K562 (cell line): ENCODE data around the gene WDFY2. TPM values are rescaled to one million over a fixed set of nuclear protein-coding genes. Genes with fewer than 3 reads are reported as not detected.

Experiments used
- E2F3 ChIP-seq: fragments of 250-450 bp; sonication (Bioruptor Pico); IDR thresholded peaks from 2 replicates; pipeline ENCODE4 v1.4.0; 2020; ENCODE audit warnings: mild to moderate bottlenecking
- ETV6 ChIP-seq, 3 experiments: fragments of 150-350 bp in 1 of 3; sonication (generic) in 1 of 3; formaldehyde crosslinking in 1 of 3; IDR thresholded peaks; 2 replicates each; pipeline versions ENCODE4 v1.6.1 to v1.8.0; 2014 to 2022; ENCODE audit warnings: borderline replicate concordance in 2 of 3, low read depth in 2 of 3, antibody characterized with exemption in 1 of 3, low read length in 1 of 3, mild to moderate bottlenecking in 1 of 3, missing genetic modification reagents in 1 of 3
- FOXP1 ChIP-seq: sonication (generic); formaldehyde crosslinking; IDR thresholded peaks from 2 replicates; pipeline ENCODE4 v1.8.0; 2022; ENCODE audit warnings: mild to moderate bottlenecking, missing genetic modification reagents
- NEUROD1 ChIP-seq: fragments of 150-350 bp; IDR thresholded peaks from 2 replicates; pipeline ENCODE4 v1.6.1; 2014; ENCODE audit warnings: borderline replicate concordance, low read length, low read depth; ENCODE audit not compliant: partially characterized antibody
- POLR2A ChIP-seq: fragments of 450-650 bp; conservative IDR thresholded peaks from 2 replicates; pipeline ENCODE4 v1.6.1; 2016
- POLR2AphosphoS2 ChIP-seq: IDR thresholded peaks from 2 replicates; pipeline ENCODE4 v1.6.1; 2012; ENCODE audit warnings: low read length, improper control_type of control experiment
- POLR2H ChIP-seq: IDR thresholded peaks from 2 replicates; pipeline ENCODE4 v1.6.1; 2016; ENCODE audit warnings: missing genetic modification characterization, low read depth, mild to moderate bottlenecking, control low read depth, missing compliant biosample characterization, moderate library complexity
- RB1 ChIP-seq: fragments of 450-650 bp; IDR thresholded peaks from 2 replicates; pipeline ENCODE4 v1.6.1; 2017; ENCODE audit warnings: low read depth, mild to moderate bottlenecking
- TEAD1 ChIP-seq, 2 experiments: fragments of 450-650 bp in 1 of 2; sonication (generic) in 1 of 2; formaldehyde crosslinking; IDR thresholded peaks; 2 replicates each; pipeline versions ENCODE4 v1.4.0 to v1.8.0; 2020 to 2022; ENCODE audit warnings: mild to moderate bottlenecking in 2 of 2, missing genetic modification reagents in 1 of 2
- TRIM24 ChIP-seq, 2 experiments: fragments of 450-650 bp; IDR thresholded peaks; 2 replicates each; pipeline ENCODE4 v1.6.1; 2016
- XRCC4 ChIP-seq: IDR thresholded peaks from one replicate; pipeline ENCODE4 v1.6.1; 2011; ENCODE audit not compliant: insufficient read depth, insufficient read length; ENCODE audit errors: extremely low read depth
- ZBTB33 ChIP-seq: sonication (generic); formaldehyde crosslinking; IDR thresholded peaks from 2 replicates; pipeline ENCODE4 v1.8.1; 2023; ENCODE audit warnings: mild to moderate bottlenecking, missing genetic modification reagents
- ZNF445 ChIP-seq: fragments of 250-450 bp; sonication (Bioruptor Pico); IDR thresholded peaks from 2 replicates; pipeline ENCODE4 v1.4.0; 2020; ENCODE audit warnings: low read depth, mild to moderate bottlenecking, moderate library complexity
- polyA plus RNA-seq, 8 experiments: library from polyadenylated mRNA; depleted of rRNA in 4 of 8; stranded (reverse) in 5 of 8; unstranded in 3 of 8; fragments of >200 nt; fragmentation: Nextera tagmentation in 2 of 8; fragmentation: Illumina TruSeq in 1 of 8; extraction: Ambion mirVana in 2 of 8; extraction: Trizol in 1 of 8; gene quantifications; 2 replicates each; pipeline versions ENCODE4 v1.2.1 to v1.2.3, GENCODE V29; 2011 to 2014; ENCODE audit warnings: inconsistent platforms in 1 of 8, missing spikeins in 1 of 8
- total RNA-seq, 7 experiments: library from RNA; depleted of rRNA in 6 of 7; stranded (reverse); fragments of >200 nt in 6 of 7; fragmentation: Illumina TruSeq in 2 of 7; extraction: Trizol in 2 of 7; gene quantifications; 2 replicates each; pipeline versions ENCODE4 v1.2.1 to v1.2.3, GENCODE V29; 2011 to 2021; ENCODE audit warnings: low replicate concordance in 1 of 7
- TF ChIP-seq, protein P1 (sequence below): fragments of 450-650 bp; IDR thresholded peaks from 2 replicates; pipeline ENCODE4 v1.6.1; 2014; ENCODE audit warnings: low read depth, mild to moderate bottlenecking, moderate library complexity, borderline replicate concordance
- TF ChIP-seq, protein P2 (sequence below): fragments of 450-650 bp; IDR thresholded peaks from 2 replicates; pipeline ENCODE4 v1.6.1; 2016
- TF ChIP-seq, protein P3 (sequence below), 2 experiments: fragments of 200-800 bp in 1 of 2; sonication (Bioruptor generic) in 1 of 2; sonication (generic) in 1 of 2; formaldehyde crosslinking in 1 of 2; IDR thresholded peaks in 1 of 2; conservative IDR thresholded peaks in 1 of 2; 2 replicates each; pipeline versions ENCODE4 v1.5.0 to v1.6.1; 2016 to 2020; ENCODE audit warnings: missing compliant biosample characterization in 1 of 2, missing genetic modification characterization in 1 of 2, missing genetic modification reagents in 1 of 2

The WDFY2 gene
- total and polyA plus RNA-seq, 9 of the 15 experiments (the other 6 are each of a cell fraction or from before 2014, with no cell fraction given), result 0.66 to 6.4 (median 4.4) TPM

GRCh38 chr13:51583875-51584730 is at the start of gene WDFY2 (continued):
- TF ChIP-seq, protein P1, sequence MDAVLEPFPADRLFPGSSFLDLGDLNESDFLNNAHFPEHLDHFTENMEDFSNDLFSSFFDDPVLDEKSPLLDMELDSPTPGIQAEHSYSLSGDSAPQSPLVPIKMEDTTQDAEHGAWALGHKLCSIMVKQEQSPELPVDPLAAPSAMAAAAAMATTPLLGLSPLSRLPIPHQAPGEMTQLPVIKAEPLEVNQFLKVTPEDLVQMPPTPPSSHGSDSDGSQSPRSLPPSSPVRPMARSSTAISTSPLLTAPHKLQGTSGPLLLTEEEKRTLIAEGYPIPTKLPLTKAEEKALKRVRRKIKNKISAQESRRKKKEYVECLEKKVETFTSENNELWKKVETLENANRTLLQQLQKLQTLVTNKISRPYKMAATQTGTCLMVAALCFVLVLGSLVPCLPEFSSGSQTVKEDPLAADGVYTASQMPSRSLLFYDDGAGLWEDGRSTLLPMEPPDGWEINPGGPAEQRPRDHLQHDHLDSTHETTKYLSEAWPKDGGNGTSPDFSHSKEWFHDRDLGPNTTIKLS, result peak; percentile 70
- TF ChIP-seq POLR2A (peak; percentile 64), POLR2H (peak; percentile 67), FOXP1 (0 out of 2 replicates have a peak, but pooled peaks have one; percentile 63), POLR2AphosphoS2 (no peak), TRIM24 (IDR thresholded peaks at IDR 0.05) (no peak), XRCC4 (no peak), E2F3 (CRISPR knock-in tag) (peak; percentile 42; the same call in 1 of the 2 replicates), RB1 (peak; percentile 43; the same call in 1 of the 2 replicates), ZBTB33 (CRISPR knock-in tag) (0 out of 2 replicates have a peak, but pooled peaks have one; percentile 27), ZNF445 (CRISPR knock-in tag) (no peak), TEAD1 (CRISPR knock-in tag; IDR thresholded peaks at IDR 0.05) (peak; percentile 33 to 35; a peak in 1 of 4 replicates), NEUROD1 (peak; percentile 30), ETV6 (IDR thresholded peaks at IDR 0.05; ENCODE audit: borderline replicate concordance in 1 of 2, low read depth in 2 of 2, low read length in 1 of 2) (no peak), ETV6 (CRISPR knock-in tag; IDR thresholded peaks at IDR 0.05; ENCODE audit: borderline replicate concordance) (no peak)
- TF ChIP-seq, protein P2, sequence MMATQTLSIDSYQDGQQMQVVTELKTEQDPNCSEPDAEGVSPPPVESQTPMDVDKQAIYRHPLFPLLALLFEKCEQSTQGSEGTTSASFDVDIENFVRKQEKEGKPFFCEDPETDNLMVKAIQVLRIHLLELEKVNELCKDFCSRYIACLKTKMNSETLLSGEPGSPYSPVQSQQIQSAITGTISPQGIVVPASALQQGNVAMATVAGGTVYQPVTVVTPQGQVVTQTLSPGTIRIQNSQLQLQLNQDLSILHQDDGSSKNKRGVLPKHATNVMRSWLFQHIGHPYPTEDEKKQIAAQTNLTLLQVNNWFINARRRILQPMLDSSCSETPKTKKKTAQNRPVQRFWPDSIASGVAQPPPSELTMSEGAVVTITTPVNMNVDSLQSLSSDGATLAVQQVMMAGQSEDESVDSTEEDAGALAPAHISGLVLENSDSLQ, result 0 out of 2 replicates have a peak, but pooled peaks have one; percentile 17
- TF ChIP-seq, protein P3, sequence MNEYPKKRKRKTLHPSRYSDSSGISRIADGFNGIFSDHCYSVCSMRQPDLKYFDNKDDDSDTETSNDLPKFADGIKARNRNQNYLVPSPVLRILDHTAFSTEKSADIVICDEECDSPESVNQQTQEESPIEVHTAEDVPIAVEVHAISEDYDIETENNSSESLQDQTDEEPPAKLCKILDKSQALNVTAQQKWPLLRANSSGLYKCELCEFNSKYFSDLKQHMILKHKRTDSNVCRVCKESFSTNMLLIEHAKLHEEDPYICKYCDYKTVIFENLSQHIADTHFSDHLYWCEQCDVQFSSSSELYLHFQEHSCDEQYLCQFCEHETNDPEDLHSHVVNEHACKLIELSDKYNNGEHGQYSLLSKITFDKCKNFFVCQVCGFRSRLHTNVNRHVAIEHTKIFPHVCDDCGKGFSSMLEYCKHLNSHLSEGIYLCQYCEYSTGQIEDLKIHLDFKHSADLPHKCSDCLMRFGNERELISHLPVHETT (CRISPR knock-in tag; conservative IDR thresholded peaks at IDR 0.05 in 1 of 2, IDR thresholded peaks at IDR 0.05 in 1 of 2), result peak in 1 of 2 experiments; percentile 61; a peak in 2 of 4 replicates
